ENCODE data around the gene FAM98B. TPM values are rescaled to one million over a fixed set of nuclear protein-coding genes. Genes with fewer than 3 reads are reported as not detected.

Gene FAM98B
- total RNA-seq, 1 experiment from 2014 or later: 50.0 TPM

DNA sequence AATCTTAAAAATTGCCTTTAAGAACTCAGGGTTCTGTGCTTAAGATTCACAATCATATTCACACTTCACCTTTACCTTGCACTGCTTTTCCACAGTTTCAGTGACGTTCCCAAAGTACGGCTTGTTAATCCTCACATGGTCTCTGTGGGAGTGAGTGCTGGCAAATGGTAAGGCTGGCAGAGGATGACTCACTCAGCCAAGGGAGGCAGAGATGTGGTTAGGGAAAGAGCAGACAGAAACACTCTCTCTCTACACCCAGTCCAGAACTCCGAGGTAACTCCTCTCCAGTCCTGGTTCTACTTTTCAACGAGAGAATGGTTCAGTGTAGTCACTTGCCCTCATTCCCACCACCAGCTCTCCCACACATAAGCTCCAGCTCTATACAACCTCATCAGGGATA is 77.6 kb downstream of the FAM98B start:
- Histone ChIP-seq H3K9me3 (ENCODE audit: control insufficient read depth, low read depth, low read length) (no peaks in the 10 kb centered on the region), H4K91ac (ENCODE audit: insufficient read length, low read depth, low read length) (no peak overlapping the region), H3K4me2 (ENCODE audit: insufficient read depth, insufficient read length, low read length) (no peak overlapping the region), H3K23me2 (ENCODE audit: insufficient read length, low read depth, low read length, poor library complexity, severe bottlenecking) (no peaks in the 10 kb centered on the region), H3K79me1 (ENCODE audit: insufficient read depth, low read depth, low read length, poor library complexity, severe bottlenecking) (no peaks in the 10 kb centered on the region), H3K79me2 (ENCODE audit: insufficient read depth, low read length) (no peaks in the 10 kb centered on the region), H3K18ac (ENCODE audit: insufficient read length, low read depth, low read length) (no peak overlapping the region), H3K27ac (ENCODE audit: insufficient read length, low read depth, low read length) (no peak overlapping the region), H2AK5ac (ENCODE audit: insufficient read length, low read length) (no peak overlapping the region), H2BK5ac (ENCODE audit: insufficient read length, low read length) (no peak overlapping the region), H4K8ac (replicated peaks; ENCODE audit: insufficient read length, low read depth, low read length) (no peak overlapping the region), H2BK120ac (ENCODE audit: low read depth, low read length, poor library complexity, severe bottlenecking) (no peak overlapping the region), H3K23ac (ENCODE audit: insufficient read length, low read depth, low read length) (no peak overlapping the region), H2BK15ac (ENCODE audit: low read depth, low read length) (no peak overlapping the region), H3K27me3 (ENCODE audit: insufficient read depth, low read length) (no peaks in the 10 kb centered on the region), H3K9ac (ENCODE audit: extremely low read depth, insufficient read length, low read length) (no peak overlapping the region), H3K56ac (ENCODE audit: insufficient read length, low read depth, low read length) (no peak overlapping the region), H2AFZ (ENCODE audit: low read length) (no peak overlapping the region), H2BK12ac (ENCODE audit: insufficient read length, low read depth, low read length) (no peak overlapping the region), H3K4me1 (ENCODE audit: insufficient read depth, low read length) (no peaks in the 10 kb centered on the region), H3K4ac (ENCODE audit: low read depth, low read length) (no peak overlapping the region), H4K20me1 (ENCODE audit: control insufficient read depth, insufficient read depth, insufficient read length) (no peaks in the 10 kb centered on the region), H2BK20ac (ENCODE audit: low read depth, low read length, poor library complexity, severe bottlenecking) (no peak overlapping the region), H4K5ac (ENCODE audit: insufficient read length, low read depth, low read length) (no peak overlapping the region), H3T11ph (ENCODE audit: low read length) (no peak overlapping the region), H3K14ac (ENCODE audit: insufficient read depth, low read length) (no peak overlapping the region)
- Mint-ChIP-seq H3K4me1 (peaks cover 0 to 7% of the 10 kb centered on the region in 2 experiments; a peak in 2 of 4 replicates), H3K36me3 (ENCODE audit: insufficient read depth in 1 of 3, low read depth in 3 of 3) (no peaks in the 10 kb centered on the region), H3K4me3 (no peak overlapping the region), H3K27ac (no peak overlapping the region; a peak in 1 of 7 replicates), H3K27me3 (ENCODE audit: low read depth) (no peaks in the 10 kb centered on the region; the same call in 1 of the 2 replicates), H3K9me3 (no peaks in the 10 kb centered on the region)
- DNase-seq: no peak
- no peak for TF ChIP-seq CTCF (conservative IDR thresholded peaks at IDR 0.05)
- no CpG with 5 or more reads among the region's 4 CpGs for WGBS (ENCODE audit: extremely low coverage, insufficient read length, low lambda C conversion rate)

All from H9 (cell line).